SK-N-SH treated with all-trans-retinoic acid at 6 μM for 48 hours (cell line): ENCODE measurements around the gene OR2M3.

Source experiments
- ATAC-seq: fragments of 200-7000 bp; cut with Tn5 transposase; 3 replicates; pipeline ENCODE4 v1.9.1; 2020; ENCODE audit warnings: mild to moderate bottlenecking, moderate library complexity
- ARNTL ChIP-seq: fragments of 450-650 bp; formaldehyde crosslinking; IDR thresholded peaks from 2 replicates; pipeline ENCODE4 v1.5.0; 2020; ENCODE audit warnings: low read depth, mild to moderate bottlenecking, moderate library complexity, borderline replicate concordance
- BACH2 ChIP-seq: fragments of 250-450 bp; sonication (Bioruptor Pico); IDR thresholded peaks from 2 replicates; pipeline ENCODE4 v1.9.0; 2021; ENCODE audit warnings: mild to moderate bottlenecking, borderline replicate concordance
- CSRNP3 ChIP-seq: fragments of 250-450 bp; sonication (Bioruptor Pico); IDR thresholded peaks from 2 replicates; pipeline ENCODE4 v1.5.1; 2021; ENCODE audit warnings: mild to moderate bottlenecking, moderate library complexity
- ESRRG ChIP-seq: fragments of 250-450 bp; sonication (Bioruptor Pico); IDR thresholded peaks from 2 replicates; pipeline ENCODE4 v1.6.1; 2021; ENCODE audit warnings: mild to moderate bottlenecking
- GLIS3 ChIP-seq: fragments of 250-450 bp; sonication (Bioruptor Pico); IDR thresholded peaks from 2 replicates; pipeline ENCODE4 v1.5.0; 2020; ENCODE audit warnings: mild to moderate bottlenecking, moderate library complexity
- ISL1 ChIP-seq: fragments of 250-450 bp; sonication (Bioruptor Pico); IDR thresholded peaks from 2 replicates; pipeline ENCODE4 v2.1.2; 2022; ENCODE audit warnings: mild to moderate bottlenecking, moderate library complexity
- POU6F1 ChIP-seq: fragments of 250-450 bp; sonication (Bioruptor Pico); IDR thresholded peaks from 2 replicates; pipeline ENCODE4 v1.8.0; 2021; ENCODE audit warnings: low read depth, mild to moderate bottlenecking, moderate library complexity, borderline replicate concordance
- PPARA ChIP-seq: fragments of 250-450 bp; sonication (Bioruptor Pico); IDR thresholded peaks from 2 replicates; pipeline ENCODE4 v1.5.0; 2020; ENCODE audit warnings: mild to moderate bottlenecking, borderline replicate concordance
- SNAI2 ChIP-seq: fragments of 250-450 bp; sonication (Bioruptor Pico); IDR thresholded peaks from 2 replicates; pipeline ENCODE4 v1.5.0; 2020; ENCODE audit warnings: mild to moderate bottlenecking, moderate library complexity
- TCF4 ChIP-seq: fragments of 250-450 bp; sonication (Bioruptor Pico); IDR thresholded peaks from 2 replicates; pipeline ENCODE4 v1.8.0; 2021; ENCODE audit warnings: mild to moderate bottlenecking, moderate library complexity, borderline replicate concordance
- TOX ChIP-seq: fragments of 250-450 bp; sonication (Bioruptor Pico); IDR thresholded peaks from 2 replicates; pipeline ENCODE4 v1.8.0; 2021; ENCODE audit warnings: mild to moderate bottlenecking, moderate library complexity, borderline replicate concordance
- TSHZ2 ChIP-seq: fragments of 250-450 bp; sonication (Bioruptor Pico); IDR thresholded peaks from 2 replicates; pipeline ENCODE4 v1.5.0; 2020; ENCODE audit warnings: mild to moderate bottlenecking, moderate library complexity
- ZC3H10 ChIP-seq: fragments of 250-450 bp; sonication (Bioruptor Pico); IDR thresholded peaks from 2 replicates; pipeline ENCODE4 v1.5.1; 2021; ENCODE audit warnings: mild to moderate bottlenecking, moderate library complexity
- ZFP3 ChIP-seq: fragments of 250-450 bp; sonication (Bioruptor Pico); IDR thresholded peaks from 2 replicates; pipeline ENCODE4 v1.5.0; 2020; ENCODE audit warnings: mild to moderate bottlenecking, moderate library complexity
- ZNF565 ChIP-seq: fragments of 450-650 bp; formaldehyde crosslinking; conservative IDR thresholded peaks from 2 replicates; pipeline ENCODE4 v1.5.0; 2020; ENCODE audit warnings: low read depth, mild to moderate bottlenecking, moderate library complexity
- ZNF70 ChIP-seq: fragments of 450-650 bp; formaldehyde crosslinking; IDR thresholded peaks from 2 replicates; pipeline ENCODE4 v1.5.0; 2020; ENCODE audit warnings: mild to moderate bottlenecking, moderate library complexity
- ZNF8 ChIP-seq: fragments of 450-650 bp; formaldehyde crosslinking; IDR thresholded peaks from 2 replicates; pipeline ENCODE4 v1.5.0; 2020; ENCODE audit warnings: mild to moderate bottlenecking, moderate library complexity
- TF ChIP-seq, protein P1 (sequence below): fragments of 250-450 bp; sonication (Bioruptor Pico); IDR thresholded peaks from 2 replicates; pipeline ENCODE4 v1.5.1; 2020; ENCODE audit warnings: low read depth, mild to moderate bottlenecking, moderate library complexity
- TF ChIP-seq, protein P2 (sequence below): fragments of 250-450 bp; sonication (Bioruptor Pico); IDR thresholded peaks from 2 replicates; pipeline ENCODE4 v1.8.0; 2020; ENCODE audit warnings: mild to moderate bottlenecking, moderate library complexity, borderline replicate concordance

OR2M3 gene, protein sequence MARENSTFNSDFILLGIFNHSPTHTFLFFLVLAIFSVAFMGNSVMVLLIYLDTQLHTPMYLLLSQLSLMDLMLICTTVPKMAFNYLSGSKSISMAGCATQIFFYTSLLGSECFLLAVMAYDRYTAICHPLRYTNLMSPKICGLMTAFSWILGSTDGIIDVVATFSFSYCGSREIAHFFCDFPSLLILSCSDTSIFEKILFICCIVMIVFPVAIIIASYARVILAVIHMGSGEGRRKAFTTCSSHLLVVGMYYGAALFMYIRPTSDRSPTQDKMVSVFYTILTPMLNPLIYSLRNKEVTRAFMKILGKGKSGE

DNA sequence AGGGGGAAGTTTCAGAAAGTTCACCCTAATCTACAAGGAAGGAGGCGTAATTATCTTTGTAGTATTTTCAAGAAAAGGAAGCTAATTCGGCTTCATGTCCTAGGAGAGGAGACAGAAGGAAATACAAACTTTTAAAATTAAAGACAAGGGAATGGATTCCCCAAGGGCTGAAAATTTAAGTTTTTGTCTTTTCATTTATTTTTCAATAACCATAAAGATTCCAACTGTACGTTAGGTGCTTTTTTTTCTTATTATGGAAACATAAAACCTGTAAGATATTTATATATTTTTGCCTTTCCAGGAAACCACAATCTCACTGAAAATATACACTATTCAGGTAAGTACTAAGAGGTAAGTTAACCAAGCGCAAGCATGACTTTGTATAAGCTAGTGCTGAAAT is at the start of gene OR2M3:
OR2M3 (plus strand) TSS at position 301 of the 400 bp plus-strand sequence. CDS start 5,803 bp downstream, outside the sequence.
- ATAC-seq, result no peak
- TF ChIP-seq POU6F1 (CRISPR knock-in tag) (no peak), PPARA (CRISPR knock-in tag) (no peak), GLIS3 (no peak), BACH2 (CRISPR knock-in tag) (no peak), CSRNP3 (no peak), ZC3H10 (CRISPR knock-in tag) (no peak), SNAI2 (CRISPR knock-in tag) (no peak), ZNF565 (no peak), ARNTL (no peak), TCF4 (CRISPR knock-in tag) (no peak), ISL1 (CRISPR knock-in tag) (no peak), TSHZ2 (CRISPR knock-in tag) (no peak)
- TF ChIP-seq, protein P1, sequence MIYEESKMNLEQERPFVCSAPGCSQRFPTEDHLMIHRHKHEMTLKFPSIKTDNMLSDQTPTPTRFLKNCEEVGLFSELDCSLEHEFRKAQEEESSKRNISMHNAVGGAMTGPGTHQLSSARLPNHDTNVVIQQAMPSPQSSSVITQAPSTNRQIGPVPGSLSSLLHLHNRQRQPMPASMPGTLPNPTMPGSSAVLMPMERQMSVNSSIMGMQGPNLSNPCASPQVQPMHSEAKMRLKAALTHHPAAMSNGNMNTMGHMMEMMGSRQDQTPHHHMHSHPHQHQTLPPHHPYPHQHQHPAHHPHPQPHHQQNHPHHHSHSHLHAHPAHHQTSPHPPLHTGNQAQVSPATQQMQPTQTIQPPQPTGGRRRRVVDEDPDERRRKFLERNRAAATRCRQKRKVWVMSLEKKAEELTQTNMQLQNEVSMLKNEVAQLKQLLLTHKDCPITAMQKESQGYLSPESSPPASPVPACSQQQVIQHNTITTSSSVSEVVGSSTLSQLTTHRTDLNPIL (CRISPR knock-in tag), result no peak
- TF ChIP-seq, protein P2, sequence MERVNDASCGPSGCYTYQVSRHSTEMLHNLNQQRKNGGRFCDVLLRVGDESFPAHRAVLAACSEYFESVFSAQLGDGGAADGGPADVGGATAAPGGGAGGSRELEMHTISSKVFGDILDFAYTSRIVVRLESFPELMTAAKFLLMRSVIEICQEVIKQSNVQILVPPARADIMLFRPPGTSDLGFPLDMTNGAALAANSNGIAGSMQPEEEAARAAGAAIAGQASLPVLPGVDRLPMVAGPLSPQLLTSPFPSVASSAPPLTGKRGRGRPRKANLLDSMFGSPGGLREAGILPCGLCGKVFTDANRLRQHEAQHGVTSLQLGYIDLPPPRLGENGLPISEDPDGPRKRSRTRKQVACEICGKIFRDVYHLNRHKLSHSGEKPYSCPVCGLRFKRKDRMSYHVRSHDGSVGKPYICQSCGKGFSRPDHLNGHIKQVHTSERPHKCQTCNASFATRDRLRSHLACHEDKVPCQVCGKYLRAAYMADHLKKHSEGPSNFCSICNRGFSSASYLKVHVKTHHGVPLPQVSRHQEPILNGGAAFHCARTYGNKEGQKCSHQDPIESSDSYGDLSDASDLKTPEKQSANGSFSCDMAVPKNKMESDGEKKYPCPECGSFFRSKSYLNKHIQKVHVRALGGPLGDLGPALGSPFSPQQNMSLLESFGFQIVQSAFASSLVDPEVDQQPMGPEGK, result no peak

DNA sequence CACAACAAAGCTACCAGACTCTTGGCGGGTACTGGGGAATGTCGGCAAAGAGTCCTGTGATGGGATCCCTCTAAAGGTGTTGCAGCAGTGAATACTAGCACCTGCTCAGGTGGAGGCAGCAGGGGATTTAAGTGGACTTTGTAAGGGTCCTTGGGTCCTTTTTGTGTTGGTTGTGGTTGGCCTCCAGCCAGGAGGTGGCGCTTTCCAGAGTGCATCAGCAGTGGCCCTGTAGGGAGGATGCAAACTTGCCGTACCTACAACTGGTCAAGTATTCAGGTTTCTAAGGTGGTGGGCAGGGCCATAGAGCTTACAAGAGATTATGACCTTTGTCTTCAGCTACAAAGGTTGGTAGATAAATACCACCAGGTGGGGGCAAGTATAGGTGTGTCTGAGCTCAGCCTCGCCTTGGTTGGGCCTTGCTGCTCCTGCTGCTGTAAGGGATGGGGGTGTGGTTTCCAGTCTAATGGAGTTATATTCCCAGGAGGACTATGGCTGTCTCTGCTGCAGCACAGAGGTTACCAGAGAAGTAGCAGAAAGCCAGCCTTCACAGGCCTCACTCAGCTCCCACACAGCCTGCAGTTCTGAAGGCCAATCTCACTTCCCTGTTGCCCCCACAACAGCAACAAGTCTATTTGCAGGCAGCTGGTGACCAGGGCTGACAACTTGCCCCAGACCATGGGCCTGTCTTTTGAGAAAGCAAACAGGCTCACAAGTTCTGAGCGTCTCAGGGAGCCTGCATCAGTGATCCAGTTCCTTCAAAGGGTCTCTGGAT is 44.8 kb upstream of the OR2M3 start:
- TF ChIP-seq TCF4 (CRISPR knock-in tag) (no peak), BACH2 (CRISPR knock-in tag) (no peak), ZNF70 (CRISPR knock-in tag) (no peak), ISL1 (CRISPR knock-in tag) (no peak), ARNTL (no peak), ESRRG (CRISPR knock-in tag) (no peak), POU6F1 (CRISPR knock-in tag) (no peak), ZFP3 (CRISPR knock-in tag) (no peak), ZNF565 (no peak), ZNF8 (CRISPR knock-in tag) (no peak), CSRNP3 (no peak), SNAI2 (CRISPR knock-in tag) (no peak), PPARA (CRISPR knock-in tag) (no peak), TOX (CRISPR knock-in tag) (no peak)
- TF ChIP-seq, protein P1 (CRISPR knock-in tag), result no peak
- TF ChIP-seq, all 23 proteins: peak for 0
- no peak for ATAC-seq
